Colonic mucosa (tissue), 4 donors: Measurements from ENCODE around the gene RNF227. TPM values are rescaled to one million over a fixed set of nuclear protein-coding genes. Genes with fewer than 3 reads are reported as not detected.
A peak's percentile ranks its signal among the peaks of the same experiment; 100 is the strongest.

Source experiments
- DNase-seq: peaks from one replicate; pipeline ENCODE4 v3.0.0-alpha.2; 2020
- H3K27ac ChIP-seq: fragments of 200-600 bp; one replicate; pipeline ENCODE4 v1.8.0; 2021
- H3K27me3 ChIP-seq: fragments of 200-600 bp; one replicate; pipeline ENCODE4 v1.8.0; 2021
- H3K36me3 ChIP-seq: fragments of 200-600 bp; one replicate; pipeline ENCODE4 v1.8.0; 2021
- H3K4me1 ChIP-seq: fragments of 200-600 bp; one replicate; pipeline ENCODE4 v1.8.0; 2021; ENCODE audit warnings: mild to moderate bottlenecking
- H3K4me3 ChIP-seq: fragments of 200-600 bp; one replicate; pipeline ENCODE4 v1.8.0; 2021
- H3K9ac ChIP-seq, 2 donors: one replicate each; pipeline ENCODE4 v1.7.0; 2013; ENCODE audit warnings: control low read depth in 2 of 2, low read depth in 2 of 2, low read length in 2 of 2
- H3K9me3 ChIP-seq: fragments of 200-600 bp; one replicate; pipeline ENCODE4 v1.8.0; 2021
- CTCF ChIP-seq: fragments of 200-600 bp; IDR thresholded peaks from one replicate; pipeline ENCODE4 v1.8.0; 2022; ENCODE audit warnings: antibody characterized with exemption, mild to moderate bottlenecking
- intact Hi-C: fragments of 100-400 bp; cut with DNase I; formaldehyde crosslinking; loops from one replicate; pipeline ENCODE4 v1.14.1; 2022
- total RNA-seq, 2 donors: library from RNA; stranded (reverse); fragmentation: NEBNext Ultra II Directional in 1 of 2; extraction: Animal tissue kit (Norgen Biotek cat#: 25700) in 1 of 2; gene quantifications; one replicate each; pipeline ENCODE4 v1.2.1, GENCODE V29; 2021
- donor health status: healthy.
- donor health status: DM: no; HTN: no; CAD: no.
- donor health status: DM: no; HTN: no; CAD: no.

RNF227 gene
- total RNA-seq, 2 donors from 2014 or later = 2.8 to 3.0 TPM

GRCh38 chr17:7894866-7895265 lies 21.2 kb downstream of the RNF227 start:
- intact Hi-C loops = loop anchor here (2.0 kb wide), 1 partner anchor 64 kb away; no protein-coding TSS in a partner anchor
- Histone ChIP-seq H3K27ac (no peak overlapping the region), H3K4me1 (peaks cover under 1% of the 10 kb centered on the region), H3K27me3 (no peaks in the 10 kb centered on the region), H3K4me3 (no peak overlapping the region), H3K36me3 (peaks cover 20% of the 10 kb centered on the region), H3K9ac (no peak overlapping the region), H3K9me3 (no peaks in the 10 kb centered on the region)
- DNase-seq = no peak
- TF ChIP-seq CTCF = no peak

- no peaks in the 10 kb centered on the region for H3K9me3 ChIP-seq
- no peak for DNase-seq
- H3K4me3 ChIP-seq = no peak overlapping the region
- no peak overlapping the region for H3K9ac ChIP-seq
- intact Hi-C loops = loop anchor here (2.0 kb wide), 1 partner anchor 63 kb away; no protein-coding TSS in a partner anchor
- no peaks in the 10 kb centered on the region for H3K27me3 ChIP-seq
- H3K27ac ChIP-seq = no peak overlapping the region
- peaks cover 7% of the 10 kb centered on the region for H3K4me1 ChIP-seq
- peaks cover 17% of the 10 kb centered on the region for H3K36me3 ChIP-seq
- no peak for TF ChIP-seq CTCF
Observed at GRCh38 chr17:7894226-7894625, 21.9 kb downstream of the RNF227 start.

- H3K27ac ChIP-seq = no peak overlapping the region
- peaks cover 12% of the 10 kb centered on the region for H3K4me1 ChIP-seq
- H3K36me3 ChIP-seq = peaks cover 17% of the 10 kb centered on the region
- H3K27me3 ChIP-seq = no peaks in the 10 kb centered on the region
- intact Hi-C loops = no loop called here
- H3K4me3 ChIP-seq = no peak overlapping the region
- no peak for DNase-seq
- no peaks in the 10 kb centered on the region for H3K9me3 ChIP-seq
- no peak overlapping the region for H3K9ac ChIP-seq
- no peak for TF ChIP-seq CTCF
Observed at GRCh38 chr17:7893187-7893880, 22.8 kb downstream of the RNF227 start.

- Histone ChIP-seq H3K27ac (peak overlapping the region; percentile 99), H3K27me3 (no peaks in the 10 kb centered on the region), H3K9me3 (no peaks in the 10 kb centered on the region), H3K9ac (peak overlapping the region; percentile 24 to 97), H3K36me3 (peaks cover 17% of the 10 kb centered on the region), H3K4me3 (no peak overlapping the region), H3K4me1 (peaks cover 23% of the 10 kb centered on the region)
- TF ChIP-seq CTCF = peak; percentile 49
- intact Hi-C loops = no loop called here
- DNase-seq = peak; percentile 98
Observed at GRCh38 chr17:7889166-7889955, 26.7 kb downstream of the RNF227 start.

- Histone ChIP-seq H3K9me3 (no peaks in the 10 kb centered on the region), H3K4me3 (peak within 1 kb of the TSS; percentile 86), H3K9ac (peak within 1 kb of the TSS; percentile 65 to 97), H3K36me3 (peaks cover 12% of the 10 kb centered on the region), H3K27ac (peak within 1 kb of the TSS; percentile 99), H3K27me3 (no peaks in the 10 kb centered on the region), H3K4me1 (peaks cover 23% of the 10 kb centered on the region)
- TF ChIP-seq CTCF = no peak
- DNase-seq = peak; percentile 65
- intact Hi-C loops = no loop called here
Observed at GRCh38 chr17:7888184-7888920, 27.7 kb downstream of the RNF227 start, which contains the start of gene CHD3. Gene CHD3, plus strand, starts transcription at chr17:7888789. Its CDS starts 212 bp downstream, at chr17:7889001.
